Activated CD4-positive, alpha-beta memory T cell treated with anti-CD3 and anti-CD28 coated beads, Interleukin-2, amount 10 ng/mL, durations not matched to agents 7 days and 5 days (primary cell): Measurements from ENCODE around the gene SDF4. TPM values are rescaled to one million over a fixed set of nuclear protein-coding genes. Genes with fewer than 3 reads are reported as not detected.
"Not testable (repeated sequence)": the region's sequence is repeated elsewhere in the genome, so short reads cannot be mapped to it uniquely, and the experiment has no call there.

Source experiments
- CTCF ChIA-PET: fragments of 350-600 bp; sonication (Branson Sonifier 250); formaldehyde crosslinking; loops from one replicate; lab custom pipeline; 2021; ENCODE audit warnings: antibody characterized with exemption, inconsistent platforms; lab: Charles Lee
- POLR2A ChIA-PET: fragments of 350-600 bp; sonication (Branson Sonifier 250); formaldehyde crosslinking; loops from one replicate; lab custom pipeline; 2021; ENCODE audit warnings: antibody characterized with exemption; lab: Charles Lee
- DNase-seq: peaks from one replicate; pipeline ENCODE4 v3.0.0-alpha.2; 2020
- H3K27ac Mint-ChIP-seq: one replicate; pipeline ENCODE4 v1.8.0; 2021; ENCODE audit warnings: mild to moderate bottlenecking, mixed read lengths
- H3K27me3 Mint-ChIP-seq: one replicate; pipeline ENCODE4 v1.8.0; 2021; ENCODE audit warnings: mixed read lengths
- H3K36me3 Mint-ChIP-seq: one replicate; pipeline ENCODE4 v1.8.0; 2021; ENCODE audit warnings: low read depth, mixed read lengths
- H3K4me1 Mint-ChIP-seq: one replicate; pipeline ENCODE4 v1.8.0; 2021; ENCODE audit warnings: mixed read lengths
- H3K4me3 Mint-ChIP-seq: one replicate; pipeline ENCODE4 v1.8.0; 2021; ENCODE audit warnings: mild to moderate bottlenecking, mixed read lengths
- H3K9me3 Mint-ChIP-seq: one replicate; pipeline ENCODE4 v1.8.0; 2021; ENCODE audit warnings: mixed read lengths
- total RNA-seq, 2 experiments: library from RNA; stranded (reverse); gene quantifications; one replicate each; pipeline ENCODE4 v1.2.3, GENCODE V29; 2021

The SDF4 gene
- total RNA-seq, 2 experiments from 2014 or later: 181 TPM

DNA sequence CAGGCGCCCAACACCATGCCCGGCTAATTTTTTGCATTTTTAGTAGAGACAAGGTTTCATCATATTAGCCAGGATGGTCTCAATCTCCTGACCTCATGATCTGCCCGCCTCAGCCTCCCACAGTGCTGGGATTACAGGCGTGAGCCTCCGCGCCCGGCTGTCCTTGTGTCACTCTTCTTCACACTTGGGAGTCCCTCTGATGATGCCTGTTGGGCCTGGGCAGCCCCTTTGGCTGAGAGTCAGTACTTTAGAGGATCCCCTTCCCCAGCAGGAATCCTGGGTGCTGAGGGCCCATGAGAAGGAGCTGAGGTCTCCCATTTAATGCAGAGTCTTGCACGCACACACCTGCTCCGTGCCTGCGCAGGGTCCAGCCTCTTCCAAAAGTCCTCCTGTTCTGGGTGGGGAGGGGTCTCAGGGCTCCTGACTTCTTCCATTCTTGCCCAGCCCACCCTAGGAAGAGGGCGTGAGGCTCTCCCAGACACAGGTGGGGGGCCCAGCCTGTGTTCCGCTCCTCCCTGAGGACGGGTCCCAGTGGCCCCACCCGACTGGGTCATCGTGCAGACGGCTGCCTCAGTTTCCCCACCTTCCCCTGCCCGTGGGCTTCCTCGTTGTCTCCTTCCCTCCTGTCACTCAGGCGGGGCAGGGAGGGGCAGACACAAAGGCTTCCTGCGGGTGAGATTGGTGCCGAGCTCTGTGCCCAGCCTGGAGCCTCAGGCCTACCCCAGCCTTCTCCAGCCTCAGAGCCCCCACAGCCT is 54.2 kb downstream of the SDF4 start:
- no peak overlapping the region for H3K27ac Mint-ChIP-seq
- H3K9me3 Mint-ChIP-seq: no peaks in the 10 kb centered on the region
- peaks cover 8% of the 10 kb centered on the region for H3K27me3 Mint-ChIP-seq
- no peak overlapping the region for H3K4me3 Mint-ChIP-seq
- CTCF ChIA-PET: no interaction called here
- H3K36me3 Mint-ChIP-seq: no peaks in the 10 kb centered on the region
- POLR2A ChIA-PET: no interaction called here
- no peak for DNase-seq
- peaks cover 21% of the 10 kb centered on the region for H3K4me1 Mint-ChIP-seq

- Mint-ChIP-seq H3K4me3 (no peak overlapping the region), H3K36me3 (no peaks in the 10 kb centered on the region), H3K4me1 (peaks cover 21% of the 10 kb centered on the region), H3K9me3 (no peaks in the 10 kb centered on the region), H3K27ac (no peak overlapping the region), H3K27me3 (peaks cover 8% of the 10 kb centered on the region)
- CTCF ChIA-PET: no interaction called here
- no peak for DNase-seq
- POLR2A ChIA-PET: no interaction called here
Measured at GRCh38 chr1:1176931-1177330, 54.9 kb downstream of the SDF4 start.

DNA sequence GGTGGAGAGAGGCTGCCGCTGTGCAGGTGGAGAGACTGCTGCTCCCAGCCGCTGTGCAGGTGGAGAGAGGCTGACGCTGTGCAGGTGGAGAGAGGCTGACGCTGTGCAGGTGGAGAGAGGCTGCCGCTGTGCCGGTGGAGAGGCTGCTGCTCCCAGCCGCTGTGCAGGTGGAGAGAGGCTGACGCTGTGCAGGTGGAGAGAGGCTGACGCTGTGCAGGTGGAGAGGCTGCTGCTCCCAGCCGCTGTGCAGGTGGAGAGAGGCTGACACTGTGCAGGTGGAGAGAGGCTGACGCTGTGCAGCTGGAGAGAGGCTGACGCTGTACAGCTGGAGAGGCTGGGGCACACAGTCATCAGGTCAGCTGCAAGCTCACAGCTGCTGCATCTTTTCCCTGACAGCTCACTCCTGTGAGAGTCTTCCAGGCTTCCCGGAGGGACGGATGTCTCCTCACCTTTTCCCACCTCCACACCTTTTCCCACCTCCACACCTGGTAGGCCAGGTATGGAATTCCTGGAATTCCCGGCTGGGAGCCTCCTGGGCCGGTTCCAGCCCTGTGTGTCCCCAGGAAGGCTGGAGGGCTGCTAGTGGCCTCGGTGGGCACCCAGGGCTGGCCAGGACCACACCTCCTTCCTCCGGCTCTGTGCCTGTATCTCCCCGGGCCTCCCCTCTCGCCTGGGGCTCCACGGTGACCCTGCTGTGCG is 55.6 kb downstream of the SDF4 start:
- CTCF ChIA-PET, H3K9me3 Mint-ChIP-seq, H3K36me3 Mint-ChIP-seq, H3K4me3 Mint-ChIP-seq, POLR2A ChIA-PET, H3K27me3 Mint-ChIP-seq, H3K27ac Mint-ChIP-seq, DNase-seq: not testable (repeated sequence)
- H3K4me1 Mint-ChIP-seq: peaks cover 24% of the 10 kb centered on the region

GRCh38 chr1:1175221-1176062 is 56.4 kb downstream of the SDF4 start:
- H3K27me3 Mint-ChIP-seq: peaks cover 11% of the 10 kb centered on the region
- H3K4me3 Mint-ChIP-seq: no peak overlapping the region
- DNase-seq: no peak
- H3K9me3 Mint-ChIP-seq: no peaks in the 10 kb centered on the region
- peaks cover 25% of the 10 kb centered on the region for H3K4me1 Mint-ChIP-seq
- no peak overlapping the region for H3K27ac Mint-ChIP-seq
- CTCF ChIA-PET: interaction anchor here (1.1 kb wide), 1 partner anchor 11 kb away, joined by 3 read pairs; no protein-coding TSS in a partner anchor
- H3K36me3 Mint-ChIP-seq: no peaks in the 10 kb centered on the region
- POLR2A ChIA-PET: no interaction called here

DNA sequence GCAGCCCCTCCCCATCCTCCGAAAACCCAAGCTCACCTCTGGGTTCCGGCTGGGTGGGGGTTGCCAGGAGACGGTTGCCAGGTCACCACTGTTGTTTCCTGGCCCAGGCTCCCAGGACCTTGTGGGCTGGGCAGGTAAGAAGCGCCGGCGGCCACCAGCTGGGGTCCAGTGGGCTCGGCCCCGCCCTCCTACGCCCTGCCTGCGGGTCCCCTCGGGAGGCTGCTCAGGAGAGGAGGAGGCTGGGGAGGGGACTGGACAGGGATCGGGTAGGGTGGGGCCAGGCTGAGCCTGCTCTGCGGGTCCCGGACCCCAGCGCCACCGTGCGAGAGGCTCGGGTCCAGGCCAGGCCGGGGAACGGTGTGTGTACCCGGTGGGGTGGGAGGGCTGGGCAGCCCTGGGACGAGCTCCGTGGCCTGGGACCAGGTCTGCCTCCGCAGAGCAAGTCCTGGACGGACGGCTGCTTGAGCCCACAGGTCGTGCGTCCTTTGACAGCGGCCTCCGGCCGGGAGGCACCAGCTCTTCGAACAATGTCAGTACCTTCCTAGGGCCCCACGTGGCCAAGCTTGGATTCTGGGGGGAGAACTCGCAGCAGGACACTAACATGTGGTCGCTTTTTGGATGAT is 57.9 kb downstream of the SDF4 start, which contains the start of gene TTLL10:
TTLL10 (plus strand) TSS at position 88 of the 623 bp plus-strand sequence. CDS start 5,336 bp downstream, outside the sequence.
- CTCF ChIA-PET: no interaction called here
- DNase-seq: peak; percentile 65
- POLR2A ChIA-PET: interaction anchor here (1.5 kb wide), 1 partner anchor 16 kb away, joined by 5 read pairs; no protein-coding TSS in a partner anchor
- Mint-ChIP-seq H3K27me3 (peaks cover 11% of the 10 kb centered on the region), H3K27ac (no peak within 1 kb of the TSS), H3K9me3 (no peaks in the 10 kb centered on the region), H3K4me1 (peaks cover 30% of the 10 kb centered on the region), H3K36me3 (no peaks in the 10 kb centered on the region), H3K4me3 (no peak within 1 kb of the TSS)

DNA sequence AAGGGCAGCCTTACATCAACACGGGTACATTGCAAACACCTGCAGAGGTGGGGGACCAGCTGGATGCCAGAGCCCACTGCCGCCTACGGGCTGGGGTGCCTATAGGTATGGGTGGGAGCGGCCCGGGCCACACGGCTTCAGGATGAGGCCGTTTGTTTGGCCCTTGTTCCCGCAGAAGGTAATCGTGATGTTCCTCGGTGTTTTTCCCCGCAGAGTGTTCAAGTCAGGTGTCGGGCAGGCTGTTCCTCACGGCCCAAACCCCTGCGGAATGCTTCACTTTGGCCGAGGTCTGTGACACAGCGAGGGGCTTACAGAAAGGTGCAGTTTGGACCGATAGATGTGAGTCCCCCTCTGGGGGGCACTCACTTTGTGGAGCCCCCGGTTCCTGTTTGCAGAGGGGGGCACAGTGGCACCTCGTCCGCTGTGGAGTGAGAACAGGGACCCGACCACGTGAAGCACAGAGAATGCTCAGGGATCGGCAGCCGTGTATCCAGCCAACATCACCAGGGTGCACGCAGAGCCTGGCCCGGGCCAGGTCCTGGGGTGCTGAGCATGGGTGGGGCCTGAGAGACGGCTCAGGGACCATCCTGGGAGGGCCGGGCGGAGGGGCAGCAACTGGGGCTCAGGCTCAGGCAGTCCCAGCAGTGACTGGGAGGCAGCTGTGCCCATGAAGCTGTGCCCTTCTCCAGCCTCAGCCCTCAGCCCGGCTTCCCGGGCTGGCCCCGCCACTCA is 58.6 kb downstream of the SDF4 start:
- peaks cover 11% of the 10 kb centered on the region for H3K27me3 Mint-ChIP-seq
- no peak overlapping the region for H3K4me3 Mint-ChIP-seq
- H3K36me3 Mint-ChIP-seq: no peaks in the 10 kb centered on the region
- DNase-seq: no peak
- POLR2A ChIA-PET: interaction anchor here (1.5 kb wide), 1 partner anchor 16 kb away, joined by 5 read pairs; no protein-coding TSS in a partner anchor
- CTCF ChIA-PET: no interaction called here
- H3K27ac Mint-ChIP-seq: no peak overlapping the region
- H3K9me3 Mint-ChIP-seq: no peaks in the 10 kb centered on the region
- peaks cover 30% of the 10 kb centered on the region for H3K4me1 Mint-ChIP-seq

DNA sequence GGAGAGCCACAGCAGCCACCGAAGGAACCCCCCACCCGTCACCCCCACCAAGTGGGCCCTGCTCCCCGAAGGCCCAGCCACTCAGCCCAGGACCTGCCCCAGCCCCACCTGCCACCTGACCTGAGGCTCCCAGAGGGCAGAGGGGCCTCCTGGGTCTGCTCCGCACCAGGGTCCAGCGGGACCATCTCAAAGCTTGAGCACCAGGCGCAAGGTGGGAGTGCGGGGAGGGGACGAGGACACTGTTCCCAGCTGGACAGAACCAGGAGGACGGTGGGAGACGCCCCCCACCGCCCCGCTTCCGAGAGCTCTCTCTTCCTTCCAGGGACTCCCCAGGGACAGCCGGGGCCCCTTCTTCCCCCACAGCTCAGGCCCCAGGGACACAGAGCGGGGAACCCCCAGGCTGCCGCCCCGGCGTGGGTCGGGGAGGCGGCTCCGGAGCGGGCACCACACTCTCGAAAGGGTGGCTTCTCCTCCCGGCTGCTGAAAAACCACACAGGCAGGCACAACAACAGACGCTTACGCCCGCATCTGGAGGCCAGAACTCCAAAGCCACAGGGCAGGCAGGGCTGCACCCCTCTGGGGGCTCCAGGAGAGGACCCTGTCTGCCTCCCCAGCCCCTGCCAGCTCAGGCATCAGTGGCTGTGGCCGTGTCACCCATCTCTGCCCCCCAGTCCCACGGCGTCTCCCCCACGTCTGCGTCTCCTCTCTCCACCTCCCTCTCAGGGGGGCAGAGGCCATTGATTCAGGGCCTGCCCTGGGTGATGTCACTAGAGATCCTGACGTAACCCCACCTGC is 60.1 kb downstream of the SDF4 start:
- Mint-ChIP-seq H3K36me3 (no peaks in the 10 kb centered on the region), H3K27ac (no peak overlapping the region)

GRCh38 chr1:1171161-1171545 is 60.6 kb downstream of the SDF4 start:
- no peak overlapping the region for H3K27ac Mint-ChIP-seq
- CTCF ChIA-PET: interaction anchor here (0.6 kb wide), 1 partner anchor 20 kb away, joined by 3 read pairs; no protein-coding TSS in a partner anchor
- H3K4me1 Mint-ChIP-seq: peaks cover 30% of the 10 kb centered on the region
- H3K9me3 Mint-ChIP-seq: no peaks in the 10 kb centered on the region
- no peak for DNase-seq
- H3K27me3 Mint-ChIP-seq: peaks cover 5% of the 10 kb centered on the region
- H3K36me3 Mint-ChIP-seq: no peaks in the 10 kb centered on the region
- no peak overlapping the region for H3K4me3 Mint-ChIP-seq
- POLR2A ChIA-PET: interaction anchor here (0.6 to 1.4 kb wide), 4 partner anchors 8 to 35 kb away, joined by 3 read pairs; no protein-coding TSS in a partner anchor

More for the DNA sequence above, 60.1 kb downstream of the SDF4 start:
- POLR2A ChIA-PET: interaction anchor here (0.6 to 1.4 kb wide), 4 partner anchors 9 to 35 kb away, joined by 3 read pairs; no protein-coding TSS in a partner anchor
- DNase-seq: peak; percentile 27
- no peaks in the 10 kb centered on the region for H3K9me3 Mint-ChIP-seq
- peaks cover 30% of the 10 kb centered on the region for H3K4me1 Mint-ChIP-seq
- peaks cover 7% of the 10 kb centered on the region for H3K27me3 Mint-ChIP-seq
- CTCF ChIA-PET: interaction anchor here (0.6 kb wide), 1 partner anchor 19 kb away, joined by 3 read pairs; no protein-coding TSS in a partner anchor
- no peak overlapping the region for H3K4me3 Mint-ChIP-seq

DNA sequence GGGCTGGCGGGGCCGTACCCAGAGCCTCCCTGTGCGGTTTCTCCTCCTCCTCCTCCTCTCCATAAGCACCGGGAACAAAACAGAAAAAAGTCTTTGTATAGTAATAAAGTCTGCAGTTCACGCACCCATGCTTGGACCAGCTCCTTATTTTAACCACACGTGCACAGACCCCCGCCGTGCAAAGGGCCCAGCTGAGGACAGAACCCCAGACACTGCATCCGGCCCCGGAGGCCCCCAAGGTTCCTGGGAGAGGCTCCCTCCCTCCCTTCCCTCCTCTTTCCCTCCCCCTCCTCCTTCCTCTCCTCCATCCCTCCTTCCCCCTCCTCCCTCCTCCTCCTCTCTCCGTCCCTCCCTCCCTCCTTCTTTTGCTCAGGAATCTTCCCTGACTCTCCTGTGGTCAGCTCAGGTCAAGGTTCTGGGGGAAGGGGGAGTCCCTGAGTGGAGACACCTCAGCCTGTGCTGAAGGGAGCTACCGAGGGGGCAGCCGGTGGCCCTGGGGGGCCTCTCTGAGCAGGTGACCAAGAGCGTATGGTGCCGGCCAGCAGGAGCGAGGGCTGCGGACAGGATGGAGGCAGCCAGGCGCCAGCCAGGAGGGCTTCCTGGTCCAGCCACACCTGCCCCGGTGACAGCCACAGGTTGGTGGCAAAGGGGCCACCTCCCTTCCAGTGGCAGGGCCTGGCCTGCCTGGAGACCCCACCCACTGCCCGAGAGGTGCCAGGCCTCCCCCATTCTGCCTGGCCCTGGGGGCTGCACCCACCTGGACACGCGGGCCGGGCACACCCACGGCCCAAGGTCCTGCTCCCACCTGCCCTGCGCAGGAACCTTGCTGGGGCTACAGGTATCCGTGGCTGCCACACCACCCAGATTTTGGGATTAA is 61.3 kb downstream of the SDF4 start:
- ChIA-PET CTCF (no interaction called here), POLR2A (interaction anchor here (0.6 to 4.4 kb wide), 6 partner anchors 8 to 61 kb away, joined by 3 to 17 read pairs (median 3); partner anchors contain the start of genes B3GALT6 and SDF4)
- Mint-ChIP-seq H3K4me1 (peaks cover 30% of the 10 kb centered on the region), H3K9me3 (no peaks in the 10 kb centered on the region), H3K4me3 (no peak overlapping the region), H3K36me3 (no peaks in the 10 kb centered on the region), H3K27ac (no peak overlapping the region), H3K27me3 (peaks cover 3% of the 10 kb centered on the region)
- DNase-seq: no peak

DNA sequence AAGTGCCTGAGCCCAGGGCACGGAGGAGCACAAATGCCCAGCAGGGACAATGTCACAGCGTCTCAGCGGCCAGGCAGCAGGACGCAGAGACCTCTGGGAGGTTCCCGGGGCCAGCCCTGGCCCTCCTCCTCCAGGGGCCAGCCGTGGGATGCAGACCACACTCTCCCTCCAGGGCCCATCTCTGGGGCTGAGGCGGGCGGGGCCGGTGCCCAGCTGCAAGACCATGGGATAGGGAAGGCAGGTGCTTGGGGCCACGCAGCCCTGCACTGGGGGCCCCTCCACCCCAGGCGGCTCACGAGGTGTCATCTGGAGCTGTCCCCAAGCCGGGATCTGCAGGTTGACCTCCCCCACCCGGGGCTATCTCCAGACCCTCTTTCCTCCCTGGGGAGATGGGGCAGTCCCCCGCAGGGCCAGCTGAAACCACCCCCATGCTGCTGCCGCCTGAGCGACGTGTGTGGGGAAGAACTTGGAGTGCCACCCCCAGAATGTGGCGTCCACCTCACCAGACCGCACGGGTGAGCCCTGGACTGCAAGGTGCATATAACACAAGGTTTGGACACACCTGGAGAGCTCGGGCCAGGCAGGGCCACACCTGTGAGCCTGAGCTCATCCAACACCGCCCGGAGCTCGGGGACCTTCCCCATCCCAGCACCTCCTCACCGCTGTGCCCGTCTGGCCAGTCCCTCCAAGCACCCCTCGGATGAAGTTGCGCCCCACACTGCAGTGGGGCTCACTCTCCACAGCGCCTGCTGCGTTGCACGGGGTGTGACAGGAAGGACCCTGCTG is 62.2 kb downstream of the SDF4 start:
- peaks cover 3% of the 10 kb centered on the region for H3K27me3 Mint-ChIP-seq
- no peak overlapping the region for H3K4me3 Mint-ChIP-seq
- POLR2A ChIA-PET: interaction anchor here (1.1 to 4.4 kb wide), 2 partner anchors 11 to 62 kb away, joined by 4 to 17 read pairs; partner anchors contain the start of genes B3GALT6 and SDF4
- no peak for DNase-seq
- H3K27ac Mint-ChIP-seq: no peak overlapping the region
- CTCF ChIA-PET: no interaction called here
- peaks cover 26% of the 10 kb centered on the region for H3K4me1 Mint-ChIP-seq
- no peaks in the 10 kb centered on the region for H3K36me3 Mint-ChIP-seq
- no peaks in the 10 kb centered on the region for H3K9me3 Mint-ChIP-seq
